ENCODE results near the gene PRKCH. TPM values are rescaled to one million over a fixed set of nuclear protein-coding genes. Genes with fewer than 3 reads are reported as not detected.

The PRKCH gene
- total and polyA plus RNA-seq, 2 of the 13 experiments (the other 11 are each of a cell fraction or from before 2014, with no cell fraction given), result 0.48 to 1.3 TPM

GRCh38 chr14:61380984-61381383 lies 59.6 kb downstream of the PRKCH start:
- ChIA-PET CTCF (ENCODE audit: low intra/inter-chr PET ratio, low total read pairs) (no interaction called here), POLR2A (no interaction called here)
- Histone ChIP-seq H3K4me2 (ENCODE audit: low read depth, low read length) (no peak overlapping the region), H3K9me3 (ENCODE audit: low read length) (no peaks in the 10 kb centered on the region), H3K79me2 (ENCODE audit: insufficient read depth, low read length) (no peaks in the 10 kb centered on the region), H3K36me3 (replicated peaks in 1 of 2; ENCODE audit: control insufficient read depth in 1 of 2, insufficient read depth in 2 of 2, low read length in 2 of 2) (no peaks in the 10 kb centered on the region), H3K27ac (ENCODE audit: extremely low read length, insufficient read depth, low read length) (no peak overlapping the region), H4K20me1 (ENCODE audit: insufficient read depth, low read length) (no peaks in the 10 kb centered on the region), H2AFZ (ENCODE audit: low read length) (no peak overlapping the region), H3K4me1 (ENCODE audit: insufficient read depth, low read length) (no peaks in the 10 kb centered on the region), H3K9ac (ENCODE audit: insufficient read depth, low read depth, low read length) (no peak overlapping the region), H3K4me3 (replicated peaks in 1 of 3; ENCODE audit: insufficient read depth in 1 of 3, low read depth in 2 of 3, low read length in 3 of 3) (no peak overlapping the region), H3K27me3 (ENCODE audit: control insufficient read depth in 1 of 2, insufficient read depth in 2 of 2, low read length in 2 of 2) (peaks cover 3 to 9% of the 10 kb centered on the region in 2 experiments; a peak in 3 of 5 replicates)
- in situ Hi-C loops (cut with HindIII; ENCODE audit: extremely low pct_ligation_motif_present, low pct_unique_long_range_greater_than_20kb) (no loop called here), intact Hi-C loops (cut with micrococcal nuclease; ENCODE audit: unreplicated experiment) (no loop called here)
- BruUV-seq (replicated peaks), result no TSS peak
- WGBS (ENCODE audit: low lambda C conversion rate), result 51% methylated on average over 3 of the region's 3 CpGs
- DNase-seq (ENCODE audit: low spot score) (peak; percentile 1), ATAC-seq (peak; percentile 58; the same call in 2 of the 3 replicates), FAIRE-seq (no peak)
- TF ChIP-seq FIP1L1 (IDR thresholded peaks at IDR 0.05; ENCODE audit: borderline replicate concordance, insufficient read depth, low read depth, low read length), result no peak
- no peak for TF ChIP-seq ZNF343 (CRISPR knock-in tag; IDR thresholded peaks at IDR 0.05)
- no peak for TF ChIP-seq ONECUT2 (CRISPR knock-in tag; IDR thresholded peaks at IDR 0.05)
- TF ChIP-seq TMF1 (CRISPR knock-in tag; IDR thresholded peaks at IDR 0.05; ENCODE audit: low read depth), result no peak
- no peak for TF ChIP-seq ZUFSP (CRISPR knock-in tag; IDR thresholded peaks at IDR 0.05; ENCODE audit: borderline replicate concordance)
- TF ChIP-seq ZFP36L1 (CRISPR knock-in tag; IDR thresholded peaks at IDR 0.05), result no peak
- TF ChIP-seq ZNF124 (CRISPR knock-in tag; IDR thresholded peaks at IDR 0.05), result no peak
- no peak for TF ChIP-seq ZNF549 (CRISPR knock-in tag; IDR thresholded peaks at IDR 0.05)
- TF ChIP-seq CEBPZ (IDR thresholded peaks at IDR 0.05; ENCODE audit: low read length), result no peak
- TF ChIP-seq RFX5 (IDR thresholded peaks at IDR 0.05; ENCODE audit: low read depth, low read length), result no peak
- TF ChIP-seq ZNF333 (CRISPR knock-in tag; IDR thresholded peaks at IDR 0.05; ENCODE audit: borderline replicate concordance), result no peak
- TF ChIP-seq PTBP1 (IDR thresholded peaks at IDR 0.05; ENCODE audit: low read depth, low read length, poor library complexity, severe bottlenecking), result no peak
- no peak for TF ChIP-seq TRIM24 (CRISPR knock-in tag; IDR thresholded peaks at IDR 0.05)
- TF ChIP-seq ZSCAN12 (CRISPR knock-in tag; IDR thresholded peaks at IDR 0.05), result no peak
